ENCODE results near the gene SLC1A4.
"Not testable (repeated sequence)": the region's sequence is repeated elsewhere in the genome, so short reads cannot be mapped to it uniquely, and the experiment has no call there.

SLC1A4 gene

GRCh38 chr2:65025453-65026123 is 36.4 kb downstream of the SLC1A4 start:
- no peak overlapping the region for H3K27ac ChIP-seq (ENCODE audit: low read length)
- no peak overlapping the region for H3K9ac ChIP-seq (ENCODE audit: low read length in 2 of 2)
- H3K27me3 ChIP-seq (ENCODE audit: control insufficient read depth in 1 of 2, insufficient read depth in 2 of 2, low read length in 2 of 2), result no peaks in the 10 kb centered on the region
- H3K4me3 ChIP-seq (ENCODE audit: low read length in 2 of 2), result no peak overlapping the region
- H3K9me3 ChIP-seq (ENCODE audit: control insufficient read depth in 2 of 2, low read length in 2 of 2), result no peaks in the 10 kb centered on the region
- H3K4me1 ChIP-seq (ENCODE audit: control insufficient read depth, insufficient read depth, low read length), result no peaks in the 10 kb centered on the region
- H3K36me3 ChIP-seq (ENCODE audit: control insufficient read depth in 2 of 2, insufficient read depth in 2 of 2, low read length in 2 of 2), result peaks cover 2 to 5% of the 10 kb centered on the region in 2 donors

- Histone ChIP-seq H3K4me3 (ENCODE audit: low read length in 2 of 2) (no peak overlapping the region), H3K9ac (ENCODE audit: low read length in 2 of 2) (no peak overlapping the region), H3K27ac (ENCODE audit: low read length) (no peak overlapping the region), H3K9me3 (ENCODE audit: control insufficient read depth in 2 of 2, low read length in 2 of 2) (no peaks in the 10 kb centered on the region), H3K27me3 (ENCODE audit: control insufficient read depth in 1 of 2, insufficient read depth in 2 of 2, low read length in 2 of 2) (no peaks in the 10 kb centered on the region), H3K36me3 (ENCODE audit: control insufficient read depth in 2 of 2, insufficient read depth in 2 of 2, low read length in 2 of 2) (peaks cover 1 to 2% of the 10 kb centered on the region in 2 donors), H3K4me1 (ENCODE audit: control insufficient read depth, insufficient read depth, low read length) (no peaks in the 10 kb centered on the region)
Observed at GRCh38 chr2:65026154-65026553, 37.0 kb downstream of the SLC1A4 start.

GRCh38 chr2:65026704-65027464 is 37.7 kb downstream of the SLC1A4 start:
- Histone ChIP-seq H3K27ac (ENCODE audit: low read length) (no peak overlapping the region), H3K9me3 (ENCODE audit: control insufficient read depth in 2 of 2, low read length in 2 of 2) (no peaks in the 10 kb centered on the region), H3K4me3 (ENCODE audit: low read length in 2 of 2) (no peak overlapping the region), H3K27me3 (ENCODE audit: control insufficient read depth in 1 of 2, insufficient read depth in 2 of 2, low read length in 2 of 2) (no peaks in the 10 kb centered on the region), H3K9ac (ENCODE audit: low read length in 2 of 2) (no peak overlapping the region), H3K4me1 (ENCODE audit: control insufficient read depth, insufficient read depth, low read length) (no peaks in the 10 kb centered on the region), H3K36me3 (ENCODE audit: control insufficient read depth in 2 of 2, insufficient read depth in 2 of 2, low read length in 2 of 2) (no peaks in the 10 kb centered on the region)

GRCh38 chr2:65027616-65028244 is 38.5 kb downstream of the SLC1A4 start:
- no peaks in the 10 kb centered on the region for H3K36me3 ChIP-seq (ENCODE audit: control insufficient read depth in 2 of 2, insufficient read depth in 2 of 2, low read length in 2 of 2)
- H3K27me3 ChIP-seq (ENCODE audit: control insufficient read depth in 1 of 2, insufficient read depth in 2 of 2, low read length in 2 of 2), result no peaks in the 10 kb centered on the region
- no peak overlapping the region for H3K4me3 ChIP-seq (ENCODE audit: low read length in 2 of 2)
- no peak overlapping the region for H3K27ac ChIP-seq (ENCODE audit: low read length)
- H3K9me3 ChIP-seq (ENCODE audit: control insufficient read depth in 2 of 2, low read length in 2 of 2), result no peaks in the 10 kb centered on the region
- H3K9ac ChIP-seq (ENCODE audit: low read length in 2 of 2), result no peak overlapping the region
- H3K4me1 ChIP-seq (ENCODE audit: control insufficient read depth, insufficient read depth, low read length), result no peaks in the 10 kb centered on the region

- no peaks in the 10 kb centered on the region for H3K27me3 ChIP-seq (ENCODE audit: control insufficient read depth in 1 of 2, insufficient read depth in 2 of 2, low read length in 2 of 2)
- H3K9ac ChIP-seq (ENCODE audit: low read length in 2 of 2), result no peak overlapping the region
- H3K9me3 ChIP-seq (ENCODE audit: control insufficient read depth in 2 of 2, low read length in 2 of 2), result no peaks in the 10 kb centered on the region
- no peaks in the 10 kb centered on the region for H3K4me1 ChIP-seq (ENCODE audit: control insufficient read depth, insufficient read depth, low read length)
- H3K27ac ChIP-seq (ENCODE audit: low read length), result no peak overlapping the region
- no peak overlapping the region for H3K4me3 ChIP-seq (ENCODE audit: low read length in 2 of 2)
- no peaks in the 10 kb centered on the region for H3K36me3 ChIP-seq (ENCODE audit: control insufficient read depth in 2 of 2, insufficient read depth in 2 of 2, low read length in 2 of 2)
Observed at GRCh38 chr2:65030476-65031332, 41.5 kb downstream of the SLC1A4 start.

- Histone ChIP-seq H3K27me3 (ENCODE audit: control insufficient read depth in 1 of 2, insufficient read depth in 2 of 2, low read length in 2 of 2) (no peaks in the 10 kb centered on the region), H3K36me3 (ENCODE audit: control insufficient read depth in 2 of 2, insufficient read depth in 2 of 2, low read length in 2 of 2) (no peaks in the 10 kb centered on the region), H3K9me3 (ENCODE audit: control insufficient read depth in 2 of 2, low read length in 2 of 2) (no peaks in the 10 kb centered on the region), H3K4me3 (ENCODE audit: low read length in 2 of 2) (no peak overlapping the region), H3K27ac (ENCODE audit: low read length) (no peak overlapping the region), H3K4me1 (ENCODE audit: control insufficient read depth, insufficient read depth, low read length) (no peaks in the 10 kb centered on the region), H3K9ac (ENCODE audit: low read length in 2 of 2) (no peak overlapping the region)
Observed at GRCh38 chr2:65031341-65032018, 42.3 kb downstream of the SLC1A4 start.

GRCh38 chr2:65032019-65032975 is 43.1 kb downstream of the SLC1A4 start:
- Histone ChIP-seq H3K36me3 (ENCODE audit: control insufficient read depth in 2 of 2, insufficient read depth in 2 of 2, low read length in 2 of 2) (no peaks in the 10 kb centered on the region), H3K9me3 (ENCODE audit: control insufficient read depth in 2 of 2, low read length in 2 of 2) (no peaks in the 10 kb centered on the region), H3K4me1 (ENCODE audit: control insufficient read depth, insufficient read depth, low read length) (no peaks in the 10 kb centered on the region), H3K9ac (ENCODE audit: low read length in 2 of 2) (no peak overlapping the region), H3K27me3 (ENCODE audit: control insufficient read depth in 1 of 2, insufficient read depth in 2 of 2, low read length in 2 of 2) (no peaks in the 10 kb centered on the region), H3K27ac (ENCODE audit: low read length) (no peak overlapping the region), H3K4me3 (ENCODE audit: low read length in 2 of 2) (no peak overlapping the region)

GRCh38 chr2:65033178-65033577 is 44.0 kb downstream of the SLC1A4 start:
- Histone ChIP-seq H3K27ac (ENCODE audit: low read length) (no peak overlapping the region), H3K4me1 (ENCODE audit: control insufficient read depth, insufficient read depth, low read length) (no peaks in the 10 kb centered on the region), H3K27me3 (ENCODE audit: control insufficient read depth in 1 of 2, insufficient read depth in 2 of 2, low read length in 2 of 2) (no peaks in the 10 kb centered on the region), H3K4me3 (ENCODE audit: low read length in 2 of 2) (no peak overlapping the region), H3K9me3 (ENCODE audit: control insufficient read depth in 2 of 2, low read length in 2 of 2) (no peaks in the 10 kb centered on the region), H3K9ac (ENCODE audit: low read length in 2 of 2) (no peak overlapping the region), H3K36me3 (ENCODE audit: control insufficient read depth in 2 of 2, insufficient read depth in 2 of 2, low read length in 2 of 2) (no peaks in the 10 kb centered on the region)

GRCh38 chr2:65033667-65034066 is 44.5 kb downstream of the SLC1A4 start:
- H3K4me1 ChIP-seq (ENCODE audit: control insufficient read depth, insufficient read depth, low read length); H3K27me3 ChIP-seq (ENCODE audit: control insufficient read depth in 1 of 2, insufficient read depth in 2 of 2, low read length in 2 of 2); H3K27ac ChIP-seq (ENCODE audit: low read length); H3K36me3 ChIP-seq (ENCODE audit: control insufficient read depth in 2 of 2, insufficient read depth in 2 of 2, low read length in 2 of 2); H3K9ac ChIP-seq (ENCODE audit: low read length in 2 of 2); H3K9me3 ChIP-seq (ENCODE audit: control insufficient read depth in 2 of 2, low read length in 2 of 2); H3K4me3 ChIP-seq (ENCODE audit: low read length in 2 of 2): not testable (repeated sequence)
